Measurements from ENCODE around the gene PCDHB6.
"Not testable (repeated sequence)": the region's sequence is repeated elsewhere in the genome, so short reads cannot be mapped to it uniquely, and the experiment has no call there.

PCDHB6 gene

GRCh38 chr5:141182248-141182647 is 32.4 kb downstream of the PCDHB6 start, which contains the start of gene PCDHB16:
Gene PCDHB16, plus strand, starts transcription at chr5:141182387. Its CDS starts 173 bp downstream, at chr5:141182560.
- H3K4me1 Mint-ChIP-seq (ENCODE audit: low read depth): peaks cover 5% of the 10 kb centered on the region
- H3K4me3 Mint-ChIP-seq: no peak within 1 kb of the TSS
- H3K27ac Mint-ChIP-seq: no peak within 1 kb of the TSS
- H3K36me3 Mint-ChIP-seq: peaks cover 9% of the 10 kb centered on the region
- H3K27me3 Mint-ChIP-seq: peaks cover 40% of the 10 kb centered on the region
- peaks cover 7% of the 10 kb centered on the region for H3K9me3 Mint-ChIP-seq (ENCODE audit: low read depth)

DNA sequence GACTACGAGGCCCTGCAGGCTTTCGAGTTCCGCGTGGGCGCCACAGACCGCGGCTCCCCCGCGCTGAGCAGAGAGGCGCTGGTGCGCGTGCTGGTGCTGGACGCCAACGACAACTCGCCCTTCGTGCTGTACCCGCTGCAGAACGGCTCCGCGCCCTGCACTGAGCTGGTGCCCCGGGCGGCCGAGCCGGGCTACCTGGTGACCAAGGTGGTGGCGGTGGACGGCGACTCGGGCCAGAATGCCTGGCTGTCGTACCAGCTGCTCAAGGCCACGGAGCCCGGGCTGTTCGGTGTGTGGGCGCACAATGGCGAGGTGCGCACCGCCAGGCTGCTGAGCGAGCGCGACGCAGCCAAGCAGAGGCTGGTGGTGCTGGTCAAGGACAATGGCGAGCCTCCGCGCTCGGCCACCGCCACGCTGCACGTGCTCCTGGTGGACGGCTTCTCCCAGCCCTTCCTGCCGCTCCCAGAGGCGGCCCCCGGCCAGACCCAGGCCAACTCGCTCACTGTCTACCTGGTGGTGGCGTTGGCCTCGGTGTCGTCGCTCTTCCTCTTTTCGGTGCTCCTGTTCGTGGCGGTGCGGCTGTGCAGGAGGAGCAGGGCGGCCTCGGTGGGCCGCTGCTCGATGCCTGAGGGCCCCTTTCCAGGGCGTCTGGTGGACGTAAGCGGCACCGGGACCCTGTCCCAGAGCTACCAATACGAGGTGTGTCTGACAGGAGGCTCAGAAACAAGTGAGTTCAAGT is 34.4 kb downstream of the PCDHB6 start:
- H3K36me3 Mint-ChIP-seq: peaks cover 14% of the 10 kb centered on the region
- H3K4me3 Mint-ChIP-seq; H3K9me3 Mint-ChIP-seq (ENCODE audit: low read depth); H3K4me1 Mint-ChIP-seq (ENCODE audit: low read depth); H3K27ac Mint-ChIP-seq: not testable (repeated sequence)
- H3K27me3 Mint-ChIP-seq: peaks cover 51% of the 10 kb centered on the region

GRCh38 chr5:141186897-141187512 is 37.1 kb downstream of the PCDHB6 start, which contains the start of gene PCDHB9:
Gene PCDHB9, plus strand, starts transcription at chr5:141187161. Its CDS starts 158 bp downstream, at chr5:141187319.
- Mint-ChIP-seq H3K36me3 (peaks cover 18% of the 10 kb centered on the region), H3K4me1 (ENCODE audit: low read depth) (peaks cover 4% of the 10 kb centered on the region), H3K27me3 (peaks cover 54% of the 10 kb centered on the region), H3K9me3 (ENCODE audit: low read depth) (peaks cover 16% of the 10 kb centered on the region), H3K27ac (no peak within 1 kb of the TSS), H3K4me3 (peak within 1 kb of the TSS; percentile 1)

DNA sequence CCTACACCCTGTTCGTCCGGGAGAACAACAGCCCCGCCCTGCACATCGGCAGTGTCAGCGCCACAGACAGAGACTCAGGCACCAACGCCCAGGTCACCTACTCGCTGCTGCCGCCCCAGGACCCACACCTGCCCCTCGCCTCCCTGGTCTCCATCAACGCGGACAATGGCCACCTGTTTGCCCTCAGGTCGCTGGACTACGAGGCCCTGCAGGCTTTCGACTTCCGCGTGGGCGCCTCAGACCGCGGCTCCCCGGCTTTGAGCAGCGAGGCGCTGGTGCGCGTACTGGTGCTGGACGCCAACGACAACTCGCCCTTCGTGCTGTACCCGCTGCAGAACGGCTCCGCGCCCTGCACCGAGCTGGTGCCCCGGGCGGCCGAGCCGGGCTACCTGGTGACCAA is 38.8 kb downstream of the PCDHB6 start:
- Mint-ChIP-seq H3K9me3 (ENCODE audit: low read depth) (peaks cover 14% of the 10 kb centered on the region), H3K27me3 (peaks cover 47% of the 10 kb centered on the region), H3K36me3 (peaks cover 16% of the 10 kb centered on the region)
- H3K27ac Mint-ChIP-seq; H3K4me3 Mint-ChIP-seq; H3K4me1 Mint-ChIP-seq (ENCODE audit: low read depth): not testable (repeated sequence)

DNA sequence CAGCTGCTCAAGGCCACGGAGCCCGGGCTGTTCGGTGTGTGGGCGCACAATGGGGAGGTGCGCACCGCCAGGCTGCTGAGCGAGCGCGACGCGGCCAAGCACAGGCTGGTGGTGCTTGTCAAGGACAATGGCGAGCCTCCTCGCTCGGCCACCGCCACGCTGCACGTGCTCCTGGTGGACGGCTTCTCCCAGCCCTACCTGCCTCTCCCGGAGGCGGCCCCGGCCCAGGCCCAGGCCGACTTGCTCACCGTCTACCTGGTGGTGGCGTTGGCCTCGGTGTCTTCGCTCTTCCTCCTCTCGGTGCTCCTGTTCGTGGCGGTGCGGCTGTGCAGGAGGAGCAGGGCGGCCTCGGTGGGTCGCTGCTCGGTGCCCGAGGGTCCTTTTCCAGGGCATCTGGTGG is 39.3 kb downstream of the PCDHB6 start:
- H3K27me3 Mint-ChIP-seq: peaks cover 46% of the 10 kb centered on the region
- not testable (repeated sequence) for H3K4me3 Mint-ChIP-seq; H3K27ac Mint-ChIP-seq; H3K4me1 Mint-ChIP-seq (ENCODE audit: low read depth)
- peaks cover 16% of the 10 kb centered on the region for H3K36me3 Mint-ChIP-seq
- H3K9me3 Mint-ChIP-seq (ENCODE audit: low read depth): peaks cover 14% of the 10 kb centered on the region

DNA sequence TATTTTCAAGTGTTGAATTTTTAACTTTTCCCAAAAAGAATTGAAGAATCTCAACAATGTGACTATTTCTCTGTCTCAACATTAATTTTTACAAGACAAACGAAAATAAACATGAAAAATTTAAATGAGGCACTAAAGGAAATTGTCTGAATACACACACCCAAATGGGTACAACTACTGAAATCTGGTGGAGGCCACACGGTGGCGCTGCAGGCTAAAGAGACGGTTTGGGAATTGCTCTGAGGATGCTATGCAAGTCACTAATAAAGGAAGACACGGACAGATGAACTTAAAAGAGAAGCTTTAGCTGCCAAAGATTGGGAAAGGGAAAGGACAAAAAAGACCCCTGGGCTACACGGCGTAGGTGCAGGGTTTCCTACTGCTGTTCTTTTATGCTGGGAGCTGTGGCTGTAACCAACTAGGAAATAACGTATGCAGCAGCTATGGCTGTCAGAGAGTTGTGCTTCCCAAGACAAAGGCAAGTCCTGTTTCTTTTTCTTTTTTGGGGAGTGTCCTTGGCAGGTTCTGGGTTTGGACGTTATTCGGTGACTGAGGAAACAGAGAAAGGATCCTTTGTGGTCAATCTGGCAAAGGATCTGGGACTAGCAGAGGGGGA is 42.4 kb downstream of the PCDHB6 start, which contains the start of gene PCDHB10:
Gene PCDHB10, plus strand, starts transcription at position 244 of the 616 bp plus-strand sequence. Its CDS starts 200 bp downstream, at position 444.
- no peaks in the 10 kb centered on the region for H3K4me1 Mint-ChIP-seq (ENCODE audit: low read depth)
- H3K27me3 Mint-ChIP-seq: peaks cover 33% of the 10 kb centered on the region
- H3K27ac Mint-ChIP-seq: no peak within 1 kb of the TSS
- peaks cover 16% of the 10 kb centered on the region for H3K36me3 Mint-ChIP-seq
- H3K4me3 Mint-ChIP-seq: no peak within 1 kb of the TSS
- H3K9me3 Mint-ChIP-seq (ENCODE audit: low read depth): peaks cover 28% of the 10 kb centered on the region

GRCh38 chr5:141194332-141194731 is 44.5 kb downstream of the PCDHB6 start:
- H3K36me3 Mint-ChIP-seq: peaks cover 14% of the 10 kb centered on the region
- H3K27me3 Mint-ChIP-seq: peaks cover 33% of the 10 kb centered on the region
- H3K9me3 Mint-ChIP-seq (ENCODE audit: low read depth): peaks cover 40% of the 10 kb centered on the region
- not testable (repeated sequence) for H3K4me1 Mint-ChIP-seq (ENCODE audit: low read depth); H3K4me3 Mint-ChIP-seq; H3K27ac Mint-ChIP-seq

- no peak overlapping the region for H3K4me3 Mint-ChIP-seq
- H3K27me3 Mint-ChIP-seq: peaks cover 44% of the 10 kb centered on the region
- peaks cover 15% of the 10 kb centered on the region for H3K36me3 Mint-ChIP-seq
- no peak overlapping the region for H3K27ac Mint-ChIP-seq
- H3K4me1 Mint-ChIP-seq (ENCODE audit: low read depth): no peaks in the 10 kb centered on the region
- peaks cover 42% of the 10 kb centered on the region for H3K9me3 Mint-ChIP-seq (ENCODE audit: low read depth)
Measured at GRCh38 chr5:141196363-141196762, 46.5 kb downstream of the PCDHB6 start.

DNA sequence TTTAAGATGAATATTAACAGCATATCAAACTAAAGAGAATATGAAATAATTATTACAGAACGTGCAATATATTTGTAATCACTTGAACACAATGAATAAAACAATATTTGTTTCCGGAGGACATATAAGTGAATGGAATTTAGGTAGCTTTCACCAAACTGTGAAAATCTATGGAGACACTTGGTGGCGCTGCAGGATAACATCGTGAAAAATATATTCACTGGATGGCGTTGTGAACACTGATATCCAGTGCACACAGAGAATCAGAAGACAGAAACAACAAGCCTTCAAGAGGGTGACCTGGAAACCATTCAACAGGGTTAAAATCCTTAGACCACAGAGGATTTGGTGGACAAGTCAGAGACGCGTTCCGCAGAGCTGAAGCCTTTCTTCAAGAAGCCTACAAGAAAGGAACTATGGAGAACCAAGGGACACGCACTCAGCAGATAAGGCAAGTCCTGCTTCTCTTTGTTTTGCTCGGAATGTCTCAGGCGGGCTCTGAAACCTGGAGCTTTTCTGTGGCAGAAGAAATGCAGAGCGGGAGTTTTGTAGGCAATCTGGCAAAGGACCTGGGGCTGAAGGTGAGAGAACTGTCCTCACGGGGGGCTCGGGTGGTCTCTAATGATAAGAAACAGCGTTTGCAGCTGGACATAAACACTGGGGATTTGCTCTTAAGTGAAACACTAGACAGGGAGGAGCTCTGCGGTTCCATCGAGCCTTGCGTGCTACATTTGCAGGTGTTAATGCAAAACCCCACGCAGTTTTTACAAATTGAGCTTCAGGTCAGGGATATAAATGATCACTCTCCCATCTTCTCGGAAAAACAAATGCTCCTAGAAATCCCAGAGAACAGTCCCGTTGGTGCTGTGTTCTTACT is 49.7 kb downstream of the PCDHB6 start, which contains the start of gene PCDHB11:
Gene PCDHB11, plus strand, starts transcription at position 269 of the 877 bp plus-strand sequence. Its CDS starts 148 bp downstream, at position 417.
- Mint-ChIP-seq H3K9me3 (ENCODE audit: low read depth) (peaks cover 31% of the 10 kb centered on the region), H3K4me3 (no peak within 1 kb of the TSS), H3K27me3 (peaks cover 32% of the 10 kb centered on the region), H3K36me3 (peaks cover 10% of the 10 kb centered on the region), H3K4me1 (ENCODE audit: low read depth) (no peaks in the 10 kb centered on the region), H3K27ac (no peak within 1 kb of the TSS)

DNA sequence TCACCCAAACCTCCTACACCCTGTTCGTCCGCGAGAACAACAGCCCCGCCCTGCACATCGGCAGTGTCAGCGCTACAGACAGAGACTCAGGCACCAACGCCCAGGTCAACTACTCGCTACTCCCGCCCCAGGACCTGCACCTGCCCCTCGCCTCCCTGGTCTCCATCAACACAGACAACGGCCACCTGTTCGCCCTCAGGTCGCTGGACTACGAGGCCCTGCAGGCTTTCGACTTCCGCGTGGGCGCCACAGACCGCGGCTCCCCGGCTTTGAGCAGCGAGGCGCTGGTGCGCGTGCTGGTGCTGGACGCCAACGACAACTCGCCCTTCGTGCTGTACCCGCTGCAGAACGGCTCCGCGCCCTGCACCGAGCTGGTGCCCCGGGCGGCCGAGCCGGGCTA is 51.3 kb downstream of the PCDHB6 start:
- H3K9me3 Mint-ChIP-seq (ENCODE audit: low read depth): peaks cover 26% of the 10 kb centered on the region
- not testable (repeated sequence) for H3K4me3 Mint-ChIP-seq; H3K4me1 Mint-ChIP-seq (ENCODE audit: low read depth); H3K27ac Mint-ChIP-seq; H3K36me3 Mint-ChIP-seq
- peaks cover 31% of the 10 kb centered on the region for H3K27me3 Mint-ChIP-seq

- H3K4me1 Mint-ChIP-seq (ENCODE audit: low read depth); H3K4me3 Mint-ChIP-seq; H3K36me3 Mint-ChIP-seq; H3K27ac Mint-ChIP-seq: not testable (repeated sequence)
- Mint-ChIP-seq H3K9me3 (ENCODE audit: low read depth) (peaks cover 21% of the 10 kb centered on the region), H3K27me3 (peaks cover 35% of the 10 kb centered on the region)
Measured at GRCh38 chr5:141201646-141202045, 51.8 kb downstream of the PCDHB6 start.

Data from activated naive CD8-positive, alpha-beta T cell (primary cell).